GM18526 (cell line): ENCODE data around the gene PF4V1.

ENCODE experiments used
- POLR2A ChIP-seq: IDR thresholded peaks from 3 replicates; pipeline ENCODE4 v1.6.1; 2011; ENCODE audit not compliant: insufficient read length; ENCODE audit errors: extremely low read depth

PF4V1 gene, protein sequence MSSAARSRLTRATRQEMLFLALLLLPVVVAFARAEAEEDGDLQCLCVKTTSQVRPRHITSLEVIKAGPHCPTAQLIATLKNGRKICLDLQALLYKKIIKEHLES

GRCh38 chr4:73853246-73853704 lies at the start of gene PF4V1:
Gene PF4V1 (plus strand): TSS chr4:73853296. CDS start chr4:73853363, 67 bp downstream.
- no peak for TF ChIP-seq POLR2A

GRCh38 chr4:73810191-73810590 lies 42.9 kb upstream of the PF4V1 start:
- TF ChIP-seq POLR2A = no peak

- no peak for TF ChIP-seq POLR2A
Observed at GRCh38 chr4:73811841-73812240, 41.3 kb upstream of the PF4V1 start.

- no peak for TF ChIP-seq POLR2A
Observed at GRCh38 chr4:73814679-73815078, 38.4 kb upstream of the PF4V1 start.

DNA sequence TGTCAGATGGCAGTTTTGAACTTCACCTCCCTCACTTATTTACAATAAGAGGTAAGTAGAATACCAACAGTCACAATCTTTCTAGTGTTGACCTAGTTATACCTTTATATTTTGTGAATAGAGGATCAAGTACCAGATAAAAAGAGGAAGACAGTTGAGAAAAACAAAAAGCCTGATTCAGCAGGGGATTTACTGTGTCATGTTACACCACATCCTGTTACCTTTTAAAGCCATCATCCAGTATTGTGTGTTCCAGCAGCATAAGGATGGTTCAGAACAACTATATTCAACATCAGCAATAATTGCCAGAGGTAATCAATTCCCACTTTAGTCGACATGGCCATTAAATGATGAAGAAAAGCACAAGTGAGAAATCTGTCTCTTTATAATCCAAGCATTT lies 38.0 kb upstream of the PF4V1 start:
- TF ChIP-seq POLR2A = no peak

GRCh38 chr4:73816814-73817213 lies 36.3 kb upstream of the PF4V1 start:
- no peak for TF ChIP-seq POLR2A

DNA sequence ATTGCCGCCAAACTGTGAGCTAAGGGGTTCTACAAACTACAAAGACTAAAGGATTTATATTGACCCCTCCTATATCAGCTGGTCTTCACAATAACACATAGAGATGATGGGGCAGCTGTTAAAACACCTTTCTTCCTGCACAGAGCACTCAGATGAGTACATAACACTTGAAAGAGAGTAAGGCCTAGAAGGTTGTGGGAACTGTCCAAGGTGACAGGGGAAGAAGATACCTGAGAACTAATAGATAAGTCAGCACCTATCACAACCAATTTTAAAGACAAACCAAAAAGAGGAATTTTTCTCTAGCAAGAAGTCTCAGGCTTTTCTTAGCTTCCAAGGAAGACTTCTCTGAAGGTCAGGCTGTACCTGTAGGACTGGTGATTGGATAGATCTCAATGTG lies 35.8 kb upstream of the PF4V1 start:
- no peak for TF ChIP-seq POLR2A

DNA sequence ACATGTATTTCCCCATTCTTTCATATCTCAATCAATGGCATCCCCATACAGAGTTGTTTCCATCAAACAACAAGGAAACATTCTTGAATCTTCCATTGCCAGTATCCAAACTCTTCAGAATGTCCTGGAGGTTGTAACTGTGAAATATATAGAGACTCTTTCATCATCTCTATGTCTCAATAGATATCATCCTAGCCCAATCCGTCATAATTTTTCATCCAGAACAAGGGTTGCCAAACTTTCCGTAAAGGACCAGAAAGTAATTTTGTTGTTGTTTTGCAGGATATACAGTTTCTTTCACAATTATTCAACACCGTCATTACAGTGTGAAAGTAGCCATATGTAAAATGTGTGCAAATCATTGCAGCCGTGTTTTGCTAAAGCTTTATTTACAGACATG lies 31.8 kb upstream of the PF4V1 start:
- TF ChIP-seq POLR2A = no peak

GRCh38 chr4:73822389-73822788 lies 30.7 kb upstream of the PF4V1 start:
- no peak for TF ChIP-seq POLR2A

DNA sequence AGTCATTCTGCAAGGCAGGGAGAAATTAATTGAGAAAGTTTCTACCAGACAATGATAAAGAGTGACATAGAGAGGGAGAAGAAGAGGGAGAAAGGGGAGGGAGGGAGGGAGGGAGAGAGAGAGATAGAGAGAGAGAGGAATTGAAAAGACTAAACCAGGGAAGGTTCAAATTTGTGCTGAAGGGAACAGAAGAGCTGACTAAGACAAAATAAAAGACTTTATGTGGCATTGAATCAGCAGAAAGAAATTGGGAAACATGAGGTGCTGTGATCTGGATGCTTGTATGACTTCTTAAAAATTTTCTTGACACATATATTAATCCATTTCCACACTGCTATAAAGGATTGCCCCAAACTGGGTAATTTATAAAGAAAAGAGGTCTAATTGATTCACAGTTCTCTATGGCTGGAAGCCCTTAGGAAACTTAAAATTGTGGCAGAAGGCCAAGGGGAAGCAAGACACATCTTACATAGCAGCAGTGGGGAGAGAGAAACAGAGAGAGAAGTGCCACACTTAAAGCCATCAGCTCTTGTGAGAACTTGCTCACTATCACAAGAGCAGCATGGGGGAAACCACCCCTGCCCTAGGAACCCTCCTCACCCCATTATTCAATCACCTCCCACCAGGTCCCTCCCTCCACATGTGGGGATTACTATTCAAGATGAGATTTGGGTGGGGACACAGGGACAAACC lies 30.1 kb upstream of the PF4V1 start:
- TF ChIP-seq POLR2A = no peak

DNA sequence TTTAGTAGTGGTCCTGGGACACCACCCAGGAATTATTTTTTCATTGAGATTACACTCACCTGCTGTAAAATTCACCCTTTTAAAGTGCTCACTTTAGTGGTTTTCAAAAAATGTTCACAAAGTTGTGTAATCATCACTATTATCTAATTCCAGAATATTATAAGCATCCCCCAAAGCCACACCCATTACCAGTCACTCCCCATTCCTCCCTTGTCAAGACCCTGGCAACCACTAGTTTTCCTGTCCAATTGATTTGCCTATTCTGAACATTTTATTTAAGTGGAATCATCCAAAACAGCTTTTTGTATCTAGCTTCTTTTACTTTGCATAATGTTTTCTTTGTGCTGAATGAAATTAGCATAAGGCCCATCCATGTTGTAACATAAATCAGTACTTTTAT lies 29.3 kb upstream of the PF4V1 start:
- no peak for TF ChIP-seq POLR2A

- TF ChIP-seq POLR2A = no peak
Observed at GRCh38 chr4:73828956-73829355, 24.1 kb upstream of the PF4V1 start.

DNA sequence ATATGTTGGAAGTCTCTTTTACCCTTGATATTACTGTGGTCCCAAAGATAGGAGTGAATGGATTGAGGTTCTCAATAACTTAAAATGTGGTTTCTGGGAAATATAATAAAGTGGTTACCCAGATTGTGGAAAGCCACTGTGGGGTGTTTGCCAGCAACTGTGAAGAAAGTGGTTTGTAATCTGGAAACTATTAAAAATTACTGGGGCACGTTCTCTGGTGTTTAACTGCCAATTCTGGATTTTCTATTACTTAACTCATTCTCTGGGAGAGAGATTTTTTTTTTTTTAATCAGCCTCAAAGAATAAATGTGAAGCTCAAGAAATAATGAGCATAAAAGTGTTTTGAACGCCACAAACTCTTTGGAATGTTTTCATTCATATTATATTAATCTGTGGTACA lies 21.5 kb upstream of the PF4V1 start:
- TF ChIP-seq POLR2A = no peak

DNA sequence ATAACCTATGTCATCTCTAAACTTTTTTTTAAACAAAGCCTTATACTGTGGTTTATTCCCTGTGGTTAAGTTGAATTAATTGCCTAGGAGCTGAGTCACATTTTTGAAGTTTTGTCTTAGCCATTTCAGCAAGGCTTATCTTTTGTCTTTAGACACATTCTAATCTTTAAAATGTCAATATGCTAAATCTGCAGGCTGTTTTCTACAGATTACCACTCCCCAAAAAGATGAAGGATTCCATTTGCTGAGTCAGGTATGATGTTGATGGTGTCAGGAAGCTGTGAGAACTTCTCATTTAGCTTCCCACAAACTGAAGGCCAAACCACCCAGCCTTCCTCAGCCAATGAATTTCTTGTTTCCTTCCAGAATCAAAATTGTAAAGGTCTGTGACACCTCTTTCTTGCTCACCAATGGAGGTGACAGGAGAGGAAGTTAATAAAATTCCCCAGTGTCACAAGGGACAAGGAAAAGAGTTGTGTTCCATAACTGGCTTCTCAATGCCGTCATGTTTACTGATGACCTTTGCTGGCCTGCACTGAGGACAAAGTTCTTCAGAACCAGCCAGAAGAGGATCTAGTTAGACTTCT lies 20.4 kb upstream of the PF4V1 start:
- TF ChIP-seq POLR2A = no peak

DNA sequence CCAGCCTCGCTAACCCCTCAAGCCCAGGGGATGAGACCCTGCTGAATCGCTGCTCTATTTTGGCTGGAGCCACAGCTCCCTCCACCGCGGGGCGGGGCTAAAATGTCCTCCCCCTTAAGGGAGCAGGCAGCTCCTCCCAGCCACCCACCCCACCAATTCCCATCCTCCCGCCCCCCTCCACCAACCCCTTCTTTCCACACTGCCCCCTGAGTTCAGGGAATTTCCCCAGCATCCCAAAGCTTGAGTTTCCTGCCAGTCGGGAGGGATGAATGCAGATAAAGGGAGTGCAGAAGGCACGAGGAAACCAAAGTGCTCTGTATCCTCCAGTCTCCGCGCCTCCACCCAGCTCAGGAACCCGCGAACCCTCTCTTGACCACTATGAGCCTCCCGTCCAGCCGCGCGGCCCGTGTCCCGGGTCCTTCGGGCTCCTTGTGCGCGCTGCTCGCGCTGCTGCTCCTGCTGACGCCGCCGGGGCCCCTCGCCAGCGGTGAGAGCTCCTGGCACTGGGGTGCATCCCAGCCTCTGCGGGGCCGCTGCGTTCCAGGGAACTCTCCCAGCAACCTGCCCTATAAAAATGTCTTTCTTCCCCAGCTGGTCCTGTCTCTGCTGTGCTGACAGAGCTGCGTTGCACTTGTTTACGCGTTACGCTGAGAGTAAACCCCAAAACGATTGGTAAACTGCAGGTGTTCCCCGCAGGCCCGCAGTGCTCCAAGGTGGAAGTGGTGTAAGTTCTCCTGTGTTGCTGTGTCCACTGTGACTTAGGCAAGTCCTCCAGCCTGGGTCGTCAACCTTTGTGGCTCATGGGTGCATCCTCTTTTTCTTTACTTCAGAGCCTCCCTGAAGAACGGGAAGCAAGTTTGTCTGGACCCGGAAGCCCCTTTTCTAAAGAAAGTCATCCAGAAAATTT lies 16.5 kb upstream of the PF4V1 start, which contains the start of gene CXCL6:
TSS of gene CXCL6 (plus strand) at position 306 of the 907 bp plus-strand sequence. CDS start at position 379, 73 bp downstream.
- TF ChIP-seq POLR2A = no peak

DNA sequence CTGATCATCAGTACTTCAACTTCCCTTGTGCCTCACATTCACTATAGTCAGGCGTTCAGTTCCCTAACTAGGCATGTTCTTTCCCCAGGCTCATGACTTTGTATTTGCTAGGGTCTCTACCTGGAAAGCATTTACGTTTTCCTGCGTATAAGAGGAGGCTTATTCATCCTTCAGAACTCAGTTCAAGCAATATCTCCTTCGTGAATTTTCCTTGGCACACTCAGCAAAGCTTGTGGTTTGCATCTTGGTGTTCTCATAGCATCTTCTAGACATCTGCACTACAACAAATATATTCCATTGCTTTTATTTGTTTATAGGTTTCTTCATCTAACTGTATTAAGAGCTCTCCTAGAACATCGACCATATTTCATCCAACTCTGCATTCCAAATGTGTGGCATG lies 14.0 kb upstream of the PF4V1 start:
- TF ChIP-seq POLR2A = no peak

DNA sequence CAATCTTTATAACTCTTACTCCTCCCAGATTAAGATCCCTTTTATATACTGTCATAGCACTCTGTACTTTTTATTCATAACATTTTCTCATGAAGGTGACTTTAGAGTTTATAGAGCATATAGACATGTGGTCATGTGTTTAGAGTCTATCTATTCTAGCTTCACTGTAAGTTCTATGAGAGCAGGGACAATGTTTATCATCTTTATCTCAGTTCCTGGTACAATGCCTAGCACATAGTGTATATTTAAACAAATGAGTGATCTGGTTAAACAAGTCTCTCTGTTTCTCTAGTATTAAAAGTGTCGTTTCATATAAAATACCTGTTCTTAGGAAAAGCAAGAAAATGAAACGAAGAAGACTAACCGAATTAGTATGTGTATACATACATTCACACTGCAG lies 13.4 kb upstream of the PF4V1 start:
- TF ChIP-seq POLR2A = no peak
